ENCODE results near the gene ZNF296. TPM values are rescaled to one million over a fixed set of nuclear protein-coding genes. Genes with fewer than 3 reads are reported as not detected.

The ZNF296 gene
- polyA plus RNA-seq, 1 donor from 2014 or later, result 1.4 TPM

- no peak overlapping the region for H3K4me2 ChIP-seq (ENCODE audit: low read length)
- no peak overlapping the region for H3K9ac ChIP-seq (ENCODE audit: low read length)
- H4K20me1 ChIP-seq (ENCODE audit: insufficient read depth), result peaks cover 25% of the 10 kb centered on the region
These were observed 26.9 kb upstream of the ZNF296 start for GRCh38 chr19:45103156-45103507.

DNA sequence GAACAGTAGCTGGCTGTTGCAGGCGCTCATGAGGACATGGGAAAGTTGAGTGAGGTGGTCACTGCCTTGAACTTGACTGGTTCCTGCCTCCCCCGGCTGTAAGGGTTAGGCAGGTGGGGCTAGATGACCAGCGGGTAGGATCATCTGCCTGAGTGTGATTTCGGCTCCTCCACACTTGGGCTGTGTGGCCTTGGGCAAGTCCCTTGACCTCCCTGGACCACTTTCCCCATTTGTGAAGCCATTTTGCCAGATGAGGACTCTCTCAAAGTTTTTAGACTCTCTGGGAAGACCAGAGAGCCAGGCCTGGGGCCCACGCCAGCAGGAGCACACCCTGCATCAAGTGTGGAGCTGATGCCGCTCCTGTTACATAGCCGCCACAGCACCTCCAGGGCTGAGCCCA, 26.2 kb upstream of the ZNF296 start:
- H3F3A ChIP-seq (ENCODE audit: insufficient read depth, low read length, poor library complexity, severe bottlenecking), result no peaks in the 10 kb centered on the region
- H3K9me3 ChIP-seq (ENCODE audit: low read length), result no peaks in the 10 kb centered on the region
- peaks cover 25% of the 10 kb centered on the region for H4K20me1 ChIP-seq (ENCODE audit: insufficient read depth)
- peaks cover 57% of the 10 kb centered on the region for H3K79me2 ChIP-seq (replicated peaks; ENCODE audit: insufficient read depth, low read length)
- TF ChIP-seq MXI1 (conservative IDR thresholded peaks at IDR 0.05; ENCODE audit: poor library complexity, severe bottlenecking) (no peak), EZH2 (IDR thresholded peaks at IDR 0.05; ENCODE audit: borderline replicate concordance, insufficient read depth, low read length, poor library complexity, severe bottlenecking) (no peak), RAD21 (conservative IDR thresholded peaks at IDR 0.05) (no peak), EP300 (conservative IDR thresholded peaks at IDR 0.05; ENCODE audit: poor library complexity, severe bottlenecking) (no peak), REST (IDR thresholded peaks at IDR 0.05; ENCODE audit: borderline replicate concordance) (no peak), TAF1 (IDR thresholded peaks at IDR 0.05; ENCODE audit: low read depth) (no peak), POLR2AphosphoS5 (IDR thresholded peaks at IDR 0.05) (no peak), SMC3 (conservative IDR thresholded peaks at IDR 0.05; ENCODE audit: poor library complexity) (no peak)
- TF ChIP-seq, protein P1, sequence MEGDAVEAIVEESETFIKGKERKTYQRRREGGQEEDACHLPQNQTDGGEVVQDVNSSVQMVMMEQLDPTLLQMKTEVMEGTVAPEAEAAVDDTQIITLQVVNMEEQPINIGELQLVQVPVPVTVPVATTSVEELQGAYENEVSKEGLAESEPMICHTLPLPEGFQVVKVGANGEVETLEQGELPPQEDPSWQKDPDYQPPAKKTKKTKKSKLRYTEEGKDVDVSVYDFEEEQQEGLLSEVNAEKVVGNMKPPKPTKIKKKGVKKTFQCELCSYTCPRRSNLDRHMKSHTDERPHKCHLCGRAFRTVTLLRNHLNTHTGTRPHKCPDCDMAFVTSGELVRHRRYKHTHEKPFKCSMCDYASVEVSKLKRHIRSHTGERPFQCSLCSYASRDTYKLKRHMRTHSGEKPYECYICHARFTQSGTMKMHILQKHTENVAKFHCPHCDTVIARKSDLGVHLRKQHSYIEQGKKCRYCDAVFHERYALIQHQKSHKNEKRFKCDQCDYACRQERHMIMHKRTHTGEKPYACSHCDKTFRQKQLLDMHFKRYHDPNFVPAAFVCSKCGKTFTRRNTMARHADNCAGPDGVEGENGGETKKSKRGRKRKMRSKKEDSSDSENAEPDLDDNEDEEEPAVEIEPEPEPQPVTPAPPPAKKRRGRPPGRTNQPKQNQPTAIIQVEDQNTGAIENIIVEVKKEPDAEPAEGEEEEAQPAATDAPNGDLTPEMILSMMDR (IDR thresholded peaks at IDR 0.05; ENCODE audit: poor library complexity, severe bottlenecking), result no peak
- no peak overlapping the region for H2AFZ ChIP-seq (ENCODE audit: low read depth, low read length)
- no peaks in the 10 kb centered on the region for H3K9me2 ChIP-seq (ENCODE audit: insufficient read depth, low read length)
- H3K4me2 ChIP-seq (ENCODE audit: low read length), result no peak overlapping the region
- H3K36me3 ChIP-seq (ENCODE audit: insufficient read depth, low read length), result no peaks in the 10 kb centered on the region
- peak overlapping the region; percentile 23 for H3K4me3 ChIP-seq (ENCODE audit: low read length)
- H3K9ac ChIP-seq (ENCODE audit: low read length), result no peak overlapping the region
- no peak overlapping the region for H3K27ac ChIP-seq (ENCODE audit: low read length)
- no peaks in the 10 kb centered on the region for H3K27me3 ChIP-seq (ENCODE audit: insufficient read depth, low read depth, low read length)

More at GRCh38 chr19:45103156-45103507, 26.9 kb upstream of the ZNF296 start:
- no peaks in the 10 kb centered on the region for H3K36me3 ChIP-seq (ENCODE audit: insufficient read depth, low read length)
- H3K9me2 ChIP-seq (ENCODE audit: insufficient read depth, low read length), result no peaks in the 10 kb centered on the region
- H3K27ac ChIP-seq (ENCODE audit: low read length), result peak overlapping the region; percentile 34
- H3K27me3 ChIP-seq (ENCODE audit: insufficient read depth, low read depth, low read length), result no peaks in the 10 kb centered on the region
- H2AFZ ChIP-seq (ENCODE audit: low read depth, low read length), result no peak overlapping the region
- H3K4me3 ChIP-seq (ENCODE audit: low read length), result peak overlapping the region; percentile 23
- no peaks in the 10 kb centered on the region for H3K9me3 ChIP-seq (ENCODE audit: low read length)
- H3K79me2 ChIP-seq (replicated peaks; ENCODE audit: insufficient read depth, low read length), result peaks cover 53% of the 10 kb centered on the region
- TF ChIP-seq POLR2AphosphoS5 (IDR thresholded peaks at IDR 0.05) (no peak), RAD21 (conservative IDR thresholded peaks at IDR 0.05) (no peak), EZH2 (IDR thresholded peaks at IDR 0.05; ENCODE audit: borderline replicate concordance, insufficient read depth, low read length, poor library complexity, severe bottlenecking) (no peak), MXI1 (conservative IDR thresholded peaks at IDR 0.05; ENCODE audit: poor library complexity, severe bottlenecking) (no peak), EP300 (conservative IDR thresholded peaks at IDR 0.05; ENCODE audit: poor library complexity, severe bottlenecking) (no peak), TAF1 (IDR thresholded peaks at IDR 0.05; ENCODE audit: low read depth) (no peak)
- H3F3A ChIP-seq (ENCODE audit: insufficient read depth, low read length, poor library complexity, severe bottlenecking), result no peaks in the 10 kb centered on the region

All from neural cell (in vitro differentiated cells).